HepG2 (cell line): ENCODE measurements around the gene RGS19. TPM values are rescaled to one million over a fixed set of nuclear protein-coding genes. Genes with fewer than 3 reads are reported as not detected.

Experiments used
- AGO1 ChIP-seq: fragments of 200-400 bp; formaldehyde crosslinking; IDR thresholded peaks from 2 replicates; pipeline ENCODE4 v1.6.1; 2017; ENCODE audit warnings: mild to moderate bottlenecking, low read depth, low read length, moderate library complexity; ENCODE audit not compliant: poor library complexity, severe bottlenecking
- CBX1 ChIP-seq: IDR thresholded peaks from one replicate; pipeline ENCODE4 v1.6.1; 2016; ENCODE audit warnings: antibody characterized with exemption, low read depth
- GFI1 ChIP-seq: sonication (generic); formaldehyde crosslinking; IDR thresholded peaks from 2 replicates; pipeline ENCODE4 v1.5.0; 2020; ENCODE audit warnings: missing genetic modification reagents, mild to moderate bottlenecking, borderline replicate concordance
- GTF3A ChIP-seq: sonication (generic); formaldehyde crosslinking; conservative IDR thresholded peaks from 2 replicates; pipeline ENCODE4 v1.4.0; 2020; ENCODE audit warnings: mild to moderate bottlenecking, missing genetic modification reagents
- KDM5B ChIP-seq: sonication (generic); formaldehyde crosslinking; IDR thresholded peaks from 2 replicates; pipeline ENCODE4 v1.4.0; 2020; ENCODE audit warnings: missing genetic modification reagents, mild to moderate bottlenecking, borderline replicate concordance
- MED1 ChIP-seq: sonication (generic); formaldehyde crosslinking; IDR thresholded peaks from 2 replicates; pipeline ENCODE4 v1.4.0; 2020; ENCODE audit warnings: missing genetic modification reagents
- MED13 ChIP-seq: sonication (generic); formaldehyde crosslinking; IDR thresholded peaks from 2 replicates; pipeline ENCODE4 v1.5.0; 2020; ENCODE audit warnings: missing genetic modification reagents
- MEIS1 ChIP-seq: sonication (generic); formaldehyde crosslinking; IDR thresholded peaks from 2 replicates; pipeline ENCODE4 v1.9.0; 2021; ENCODE audit warnings: mild to moderate bottlenecking, missing genetic modification reagents, moderate library complexity, borderline replicate concordance
- NFRKB ChIP-seq: fragments of 450-650 bp; IDR thresholded peaks from 2 replicates; pipeline ENCODE4 v1.6.1; 2017
- ZBTB38 ChIP-seq: sonication (generic); formaldehyde crosslinking; IDR thresholded peaks from 2 replicates; pipeline ENCODE4 v1.5.1; 2020; ENCODE audit warnings: mild to moderate bottlenecking, missing genetic modification reagents
- ZFX ChIP-seq: sonication (generic); formaldehyde crosslinking; IDR thresholded peaks from 2 replicates; pipeline ENCODE4 v1.4.0; 2020; ENCODE audit warnings: mild to moderate bottlenecking, low read depth, missing genetic modification reagents, moderate library complexity
- ZNF235 ChIP-seq: sonication (generic); formaldehyde crosslinking; IDR thresholded peaks from 2 replicates; pipeline ENCODE4 v1.8.1; 2023; ENCODE audit warnings: mild to moderate bottlenecking, missing genetic modification reagents, borderline replicate concordance
- ZNF274 ChIP-seq: sonication (generic); formaldehyde crosslinking; IDR thresholded peaks from 2 replicates; pipeline ENCODE4 v1.5.1; 2020; ENCODE audit warnings: mild to moderate bottlenecking, missing genetic modification reagents
- ZNF432 ChIP-seq: sonication (generic); formaldehyde crosslinking; IDR thresholded peaks from 2 replicates; pipeline ENCODE4 v1.5.0; 2020; ENCODE audit warnings: missing genetic modification reagents, mild to moderate bottlenecking, borderline replicate concordance
- ZNF766 ChIP-seq: sonication (generic); formaldehyde crosslinking; IDR thresholded peaks from 2 replicates; pipeline ENCODE4 v1.5.0; 2020; ENCODE audit warnings: missing genetic modification reagents, borderline replicate concordance
- ZSCAN22 ChIP-seq: sonication (generic); formaldehyde crosslinking; IDR thresholded peaks from 2 replicates; pipeline ENCODE4 v1.4.0; 2020; ENCODE audit warnings: mild to moderate bottlenecking, missing genetic modification reagents
- polyA plus RNA-seq, 8 experiments: library from polyadenylated mRNA; depleted of rRNA in 3 of 8; stranded (reverse) in 7 of 8; unstranded in 1 of 8; fragments of >200 nt; fragmentation: Illumina TruSeq in 4 of 8; extraction: Trizol in 4 of 8; gene quantifications; 2 replicates each; pipeline versions ENCODE4 v1.2.1 to v1.2.3, GENCODE V29; 2011 to 2016; ENCODE audit warnings: low read depth in 4 of 8, missing spikeins in 1 of 8, mixed read lengths in 1 of 8; ENCODE audit not compliant: insufficient read depth in 1 of 8
- total RNA-seq, 5 experiments: library from RNA; depleted of rRNA; stranded (reverse); fragments of >200 nt; fragmentation: Illumina TruSeq; extraction: Trizol; gene quantifications; 2 replicates each; pipeline ENCODE4 v1.2.3, GENCODE V29; 2016; ENCODE audit warnings: low read depth in 1 of 5
- TF ChIP-seq, protein P1 (sequence below): sonication (generic); formaldehyde crosslinking; IDR thresholded peaks from 2 replicates; pipeline ENCODE4 v1.4.0; 2020; ENCODE audit warnings: missing genetic modification reagents
- TF ChIP-seq, protein P2 (sequence below): sonication (generic); formaldehyde crosslinking; IDR thresholded peaks from 2 replicates; pipeline ENCODE4 v1.4.0; 2020; ENCODE audit warnings: mild to moderate bottlenecking, missing genetic modification reagents
- TF ChIP-seq, protein P3 (sequence below): sonication (generic); formaldehyde crosslinking; IDR thresholded peaks from 2 replicates; pipeline ENCODE4 v1.5.0; 2020; ENCODE audit warnings: mild to moderate bottlenecking, missing genetic modification reagents, moderate library complexity
- TF ChIP-seq, protein P4 (sequence below): sonication (generic); formaldehyde crosslinking; IDR thresholded peaks from 2 replicates; pipeline ENCODE4 v1.4.0; 2020; ENCODE audit warnings: mild to moderate bottlenecking, missing genetic modification reagents

RGS19 gene
- total and polyA plus RNA-seq, 2 of the 13 experiments (the other 11 are each of a cell fraction or from before 2014, with no cell fraction given) = 10.7 to 11.9 TPM

DNA sequence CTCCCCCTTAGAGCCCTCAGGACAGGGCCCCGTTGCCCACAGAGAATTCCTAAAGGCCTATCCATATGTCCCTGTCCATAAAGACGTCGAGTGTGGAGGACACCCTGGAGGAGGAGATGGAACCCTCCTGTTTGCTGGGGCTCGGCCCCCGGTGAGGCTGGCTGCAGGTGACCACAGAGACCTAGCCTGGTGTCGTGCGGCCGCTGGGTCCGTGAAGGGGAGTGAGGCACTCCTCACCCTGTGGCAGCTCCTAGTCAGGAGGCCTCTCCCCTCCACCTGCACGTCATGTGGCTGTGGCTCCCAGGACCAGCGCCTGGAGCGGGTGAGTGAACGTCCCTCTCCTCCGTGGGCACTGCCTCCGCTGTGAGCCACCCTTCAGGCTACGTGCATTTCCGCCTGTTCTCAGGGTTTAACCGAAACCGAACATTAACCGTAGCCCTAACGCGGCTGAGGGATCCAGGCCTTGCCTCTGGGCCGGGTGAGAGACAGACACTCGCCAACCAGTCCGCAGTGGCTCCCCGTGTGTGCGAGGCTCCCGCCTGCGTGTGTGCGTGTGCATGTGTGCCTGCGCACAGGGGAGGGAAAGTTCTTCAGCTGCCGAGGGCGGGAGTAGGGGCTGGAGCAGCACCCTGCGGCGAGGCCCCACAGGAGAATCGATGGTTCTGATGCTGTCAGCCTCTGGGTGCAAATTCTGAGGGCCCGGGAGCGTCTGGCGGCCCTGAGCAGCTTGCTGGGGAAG lies 22.3 kb downstream of the RGS19 start (continued):
- TF ChIP-seq ZNF235 (CRISPR knock-in tag) = peak; percentile 75; the same call in 1 of the 2 replicates
- TF ChIP-seq, protein P1, sequence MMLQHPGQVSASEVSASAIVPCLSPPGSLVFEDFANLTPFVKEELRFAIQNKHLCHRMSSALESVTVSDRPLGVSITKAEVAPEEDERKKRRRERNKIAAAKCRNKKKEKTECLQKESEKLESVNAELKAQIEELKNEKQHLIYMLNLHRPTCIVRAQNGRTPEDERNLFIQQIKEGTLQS = 0 out of 2 replicates have a peak, but pooled peaks have one; percentile 7
- TF ChIP-seq ZSCAN22 = no peak; the same call in 1 of the 2 replicates
- TF ChIP-seq, protein P2, sequence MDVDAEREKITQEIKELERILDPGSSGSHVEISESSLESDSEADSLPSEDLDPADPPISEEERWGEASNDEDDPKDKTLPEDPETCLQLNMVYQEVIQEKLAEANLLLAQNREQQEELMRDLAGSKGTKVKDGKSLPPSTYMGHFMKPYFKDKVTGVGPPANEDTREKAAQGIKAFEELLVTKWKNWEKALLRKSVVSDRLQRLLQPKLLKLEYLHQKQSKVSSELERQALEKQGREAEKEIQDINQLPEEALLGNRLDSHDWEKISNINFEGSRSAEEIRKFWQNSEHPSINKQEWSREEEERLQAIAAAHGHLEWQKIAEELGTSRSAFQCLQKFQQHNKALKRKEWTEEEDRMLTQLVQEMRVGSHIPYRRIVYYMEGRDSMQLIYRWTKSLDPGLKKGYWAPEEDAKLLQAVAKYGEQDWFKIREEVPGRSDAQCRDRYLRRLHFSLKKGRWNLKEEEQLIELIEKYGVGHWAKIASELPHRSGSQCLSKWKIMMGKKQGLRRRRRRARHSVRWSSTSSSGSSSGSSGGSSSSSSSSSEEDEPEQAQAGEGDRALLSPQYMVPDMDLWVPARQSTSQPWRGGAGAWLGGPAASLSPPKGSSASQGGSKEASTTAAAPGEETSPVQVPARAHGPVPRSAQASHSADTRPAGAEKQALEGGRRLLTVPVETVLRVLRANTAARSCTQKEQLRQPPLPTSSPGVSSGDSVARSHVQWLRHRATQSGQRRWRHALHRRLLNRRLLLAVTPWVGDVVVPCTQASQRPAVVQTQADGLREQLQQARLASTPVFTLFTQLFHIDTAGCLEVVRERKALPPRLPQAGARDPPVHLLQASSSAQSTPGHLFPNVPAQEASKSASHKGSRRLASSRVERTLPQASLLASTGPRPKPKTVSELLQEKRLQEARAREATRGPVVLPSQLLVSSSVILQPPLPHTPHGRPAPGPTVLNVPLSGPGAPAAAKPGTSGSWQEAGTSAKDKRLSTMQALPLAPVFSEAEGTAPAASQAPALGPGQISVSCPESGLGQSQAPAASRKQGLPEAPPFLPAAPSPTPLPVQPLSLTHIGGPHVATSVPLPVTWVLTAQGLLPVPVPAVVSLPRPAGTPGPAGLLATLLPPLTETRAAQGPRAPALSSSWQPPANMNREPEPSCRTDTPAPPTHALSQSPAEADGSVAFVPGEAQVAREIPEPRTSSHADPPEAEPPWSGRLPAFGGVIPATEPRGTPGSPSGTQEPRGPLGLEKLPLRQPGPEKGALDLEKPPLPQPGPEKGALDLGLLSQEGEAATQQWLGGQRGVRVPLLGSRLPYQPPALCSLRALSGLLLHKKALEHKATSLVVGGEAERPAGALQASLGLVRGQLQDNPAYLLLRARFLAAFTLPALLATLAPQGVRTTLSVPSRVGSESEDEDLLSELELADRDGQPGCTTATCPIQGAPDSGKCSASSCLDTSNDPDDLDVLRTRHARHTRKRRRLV (CRISPR knock-in tag) = peak; percentile 70; the same call in 1 of the 2 replicates
- TF ChIP-seq CBX1 = no peak
- peak; percentile 84 for TF ChIP-seq ZFX (CRISPR knock-in tag)
- no peak for TF ChIP-seq GFI1
- TF ChIP-seq AGO1 = peak; percentile 80
- TF ChIP-seq GTF3A (CRISPR knock-in tag) = no peak; the same call in none of the 2 replicates
- no peak for TF ChIP-seq NFRKB
- TF ChIP-seq MEIS1 = peak; percentile 87; the same call in 1 of the 2 replicates
- TF ChIP-seq ZNF274 (CRISPR knock-in tag) = peak; percentile 92
- no peak for TF ChIP-seq ZNF766 (CRISPR knock-in tag)
- TF ChIP-seq, protein P3, sequence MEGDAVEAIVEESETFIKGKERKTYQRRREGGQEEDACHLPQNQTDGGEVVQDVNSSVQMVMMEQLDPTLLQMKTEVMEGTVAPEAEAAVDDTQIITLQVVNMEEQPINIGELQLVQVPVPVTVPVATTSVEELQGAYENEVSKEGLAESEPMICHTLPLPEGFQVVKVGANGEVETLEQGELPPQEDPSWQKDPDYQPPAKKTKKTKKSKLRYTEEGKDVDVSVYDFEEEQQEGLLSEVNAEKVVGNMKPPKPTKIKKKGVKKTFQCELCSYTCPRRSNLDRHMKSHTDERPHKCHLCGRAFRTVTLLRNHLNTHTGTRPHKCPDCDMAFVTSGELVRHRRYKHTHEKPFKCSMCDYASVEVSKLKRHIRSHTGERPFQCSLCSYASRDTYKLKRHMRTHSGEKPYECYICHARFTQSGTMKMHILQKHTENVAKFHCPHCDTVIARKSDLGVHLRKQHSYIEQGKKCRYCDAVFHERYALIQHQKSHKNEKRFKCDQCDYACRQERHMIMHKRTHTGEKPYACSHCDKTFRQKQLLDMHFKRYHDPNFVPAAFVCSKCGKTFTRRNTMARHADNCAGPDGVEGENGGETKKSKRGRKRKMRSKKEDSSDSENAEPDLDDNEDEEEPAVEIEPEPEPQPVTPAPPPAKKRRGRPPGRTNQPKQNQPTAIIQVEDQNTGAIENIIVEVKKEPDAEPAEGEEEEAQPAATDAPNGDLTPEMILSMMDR (CRISPR knock-in tag) = no peak
- TF ChIP-seq, protein P4, sequence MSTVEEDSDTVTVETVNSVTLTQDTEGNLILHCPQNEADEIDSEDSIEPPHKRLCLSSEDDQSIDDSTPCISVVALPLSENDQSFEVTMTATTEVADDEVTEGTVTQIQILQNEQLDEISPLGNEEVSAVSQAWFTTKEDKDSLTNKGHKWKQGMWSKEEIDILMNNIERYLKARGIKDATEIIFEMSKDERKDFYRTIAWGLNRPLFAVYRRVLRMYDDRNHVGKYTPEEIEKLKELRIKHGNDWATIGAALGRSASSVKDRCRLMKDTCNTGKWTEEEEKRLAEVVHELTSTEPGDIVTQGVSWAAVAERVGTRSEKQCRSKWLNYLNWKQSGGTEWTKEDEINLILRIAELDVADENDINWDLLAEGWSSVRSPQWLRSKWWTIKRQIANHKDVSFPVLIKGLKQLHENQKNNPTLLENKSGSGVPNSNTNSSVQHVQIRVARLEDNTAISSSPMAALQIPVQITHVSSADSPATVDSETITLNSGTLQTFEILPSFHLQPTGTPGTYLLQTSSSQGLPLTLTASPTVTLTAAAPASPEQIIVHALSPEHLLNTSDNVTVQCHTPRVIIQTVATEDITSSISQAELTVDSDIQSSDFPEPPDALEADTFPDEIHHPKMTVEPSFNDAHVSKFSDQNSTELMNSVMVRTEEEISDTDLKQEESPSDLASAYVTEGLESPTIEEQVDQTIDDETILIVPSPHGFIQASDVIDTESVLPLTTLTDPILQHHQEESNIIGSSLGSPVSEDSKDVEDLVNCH (CRISPR knock-in tag) = peak; percentile 94; the same call in 1 of the 2 replicates
- TF ChIP-seq ZNF432 (CRISPR knock-in tag) = no peak
- TF ChIP-seq KDM5B (CRISPR knock-in tag) = peak; percentile 88
- TF ChIP-seq MED1 (CRISPR knock-in tag) = 0 out of 2 replicates have a peak, but pooled peaks have one; percentile 17
- TF ChIP-seq MED13 = no peak
- TF ChIP-seq ZBTB38 (CRISPR knock-in tag) = peak; percentile 100
